Inflammatory macrophage (primary cell): ENCODE measurements around the gene MSH2.
A peak's percentile ranks its signal among the peaks of the same experiment; 100 is the strongest.
"Not testable (repeated sequence)": the region's sequence is repeated elsewhere in the genome, so short reads cannot be mapped to it uniquely, and the experiment has no call there.

Experiments
- DNase-seq, 2 donors: peaks; one replicate each; pipeline ENCODE4 v3.0.0-alpha.2; 2020 to 2022
- total RNA-seq, 18 experiments: gene quantifications; one replicate each; lab custom pipeline; 2026; ENCODE audit warnings: mixed read lengths in 6 of 18, inconsistent platforms in 2 of 18; lab: John Stamatoyannopoulos, UW

The MSH2 gene
- total RNA-seq: 2.7 to 61.1 (median 33.8) reads per million in 18 experiments

DNA sequence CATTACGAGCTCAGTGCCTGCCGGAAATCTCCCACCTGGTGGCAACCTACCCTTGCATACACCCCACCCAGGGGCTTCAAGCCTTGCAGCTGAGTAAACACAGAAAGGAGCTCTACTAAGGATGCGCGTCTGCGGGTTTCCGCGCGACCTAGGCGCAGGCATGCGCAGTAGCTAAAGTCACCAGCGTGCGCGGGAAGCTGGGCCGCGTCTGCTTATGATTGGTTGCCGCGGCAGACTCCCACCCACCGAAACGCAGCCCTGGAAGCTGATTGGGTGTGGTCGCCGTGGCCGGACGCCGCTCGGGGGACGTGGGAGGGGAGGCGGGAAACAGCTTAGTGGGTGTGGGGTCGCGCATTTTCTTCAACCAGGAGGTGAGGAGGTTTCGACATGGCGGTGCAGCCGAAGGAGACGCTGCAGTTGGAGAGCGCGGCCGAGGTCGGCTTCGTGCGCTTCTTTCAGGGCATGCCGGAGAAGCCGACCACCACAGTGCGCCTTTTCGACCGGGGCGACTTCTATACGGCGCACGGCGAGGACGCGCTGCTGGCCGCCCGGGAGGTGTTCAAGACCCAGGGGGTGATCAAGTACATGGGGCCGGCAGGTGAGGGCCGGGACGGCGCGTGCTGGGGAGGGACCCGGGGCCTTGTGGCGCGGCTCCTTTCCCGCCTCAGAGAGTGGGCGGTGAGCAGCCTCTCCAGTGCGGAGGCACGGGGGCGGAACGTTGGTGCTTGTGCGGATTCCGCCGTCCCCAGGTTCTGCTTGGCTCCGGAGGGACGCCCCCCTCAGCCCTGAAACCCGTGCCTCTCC lies at the start of gene MSH2:
TSS of gene MSH2 (plus strand) at position 352 of the 804 bp plus-strand sequence. CDS start at position 388, 36 bp downstream.
- peak; percentile 90 to 95 for DNase-seq

DNA sequence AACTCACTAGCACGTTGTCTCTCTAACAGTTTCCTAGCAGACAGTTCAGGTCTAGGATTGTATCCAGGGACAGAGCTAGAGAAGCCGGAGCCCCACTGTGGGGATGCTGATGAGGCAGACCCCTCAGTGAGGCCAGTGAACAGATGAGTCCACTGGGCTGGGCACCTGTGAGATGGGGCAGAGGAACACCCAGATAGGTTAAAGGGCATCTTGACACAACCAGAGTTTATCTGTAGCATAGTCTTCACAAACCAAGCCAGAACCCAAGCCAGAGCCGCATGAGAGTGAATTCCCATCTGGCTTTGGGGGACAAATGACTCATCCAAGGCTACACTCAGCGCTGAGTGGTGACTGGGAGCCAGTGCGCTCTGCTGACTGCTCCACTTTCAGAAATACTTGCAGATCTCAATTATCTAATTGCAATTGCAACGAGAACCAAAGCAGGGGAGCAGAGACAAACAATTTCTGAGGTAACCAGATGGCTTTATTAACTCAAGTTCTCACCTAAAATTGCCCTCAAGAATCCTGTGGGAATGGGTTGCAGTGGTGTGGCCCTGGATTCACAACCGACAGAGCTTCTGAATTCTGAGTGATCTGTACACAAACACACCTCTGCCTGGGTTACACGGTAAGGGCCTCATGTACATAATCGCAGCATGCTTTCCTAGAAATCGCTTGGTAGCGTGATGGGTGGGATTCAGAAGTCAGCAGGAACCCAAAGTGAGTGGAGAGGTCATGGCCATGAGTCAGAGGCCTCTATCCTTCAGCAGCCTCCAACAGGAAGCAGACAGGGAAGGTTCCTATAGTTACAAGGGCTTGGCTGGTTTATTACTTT lies 48.7 kb upstream of the MSH2 start:
- no peak for DNase-seq

DNA sequence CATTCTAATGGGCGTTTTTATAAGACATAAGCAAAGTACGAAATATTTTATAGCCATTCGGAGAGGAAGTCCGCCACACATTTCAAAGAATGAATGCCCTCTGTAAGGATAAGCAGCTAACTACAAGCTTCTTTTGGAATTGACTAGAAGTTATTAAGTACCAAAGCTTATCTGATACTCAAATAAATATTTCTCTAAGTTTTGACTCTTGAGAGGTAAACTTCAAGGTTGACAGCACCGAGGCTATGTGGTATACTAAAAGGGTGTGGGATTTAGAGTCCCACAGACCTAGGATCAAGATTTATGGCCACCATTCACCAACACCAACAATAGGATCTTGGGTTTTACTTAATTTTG lies 48.1 kb upstream of the MSH2 start:
- no peak for DNase-seq

DNA sequence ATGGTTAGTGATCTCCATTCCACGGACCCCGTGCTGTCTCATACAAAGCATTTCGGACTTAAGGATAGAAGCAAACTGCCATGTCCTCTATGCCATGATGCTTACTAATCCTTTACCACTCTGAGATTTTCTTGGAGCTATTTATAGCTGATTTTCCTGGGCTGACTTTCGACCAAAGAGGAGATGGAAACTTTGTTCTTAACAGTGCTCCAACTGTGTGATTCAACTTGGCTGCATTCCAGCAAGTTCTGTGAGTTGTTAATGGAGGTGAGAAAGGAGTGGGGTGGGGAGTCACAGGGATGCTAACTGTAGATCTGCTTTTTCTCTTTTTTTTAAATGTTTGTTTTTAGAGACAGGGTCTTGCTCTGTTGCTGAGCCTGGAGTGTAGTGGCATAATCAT lies 45.5 kb upstream of the MSH2 start:
- DNase-seq: no peak

DNA sequence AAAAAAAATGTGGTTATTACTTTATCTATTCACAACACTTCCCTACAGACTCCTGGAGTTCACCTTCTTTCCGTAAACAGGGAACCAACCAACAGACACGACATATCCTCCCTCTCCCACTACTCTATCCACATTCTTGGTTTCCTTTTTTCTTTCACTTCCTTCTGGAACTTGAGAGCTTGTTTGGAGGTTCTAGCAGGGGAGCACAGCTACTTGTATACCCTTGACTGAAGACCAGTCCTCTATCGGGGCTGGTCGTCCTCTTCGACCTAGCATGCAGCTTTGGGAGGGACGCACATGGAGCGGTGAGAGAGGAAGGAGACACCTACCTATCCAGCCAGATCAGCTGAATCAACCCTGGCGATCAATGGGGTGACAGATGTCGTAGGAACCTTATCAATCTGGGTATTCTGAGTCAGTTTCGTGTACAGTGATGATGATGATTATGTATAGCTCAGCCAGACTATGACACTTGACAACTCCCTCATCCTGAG lies 43.5 kb upstream of the MSH2 start:
- DNase-seq: no peak

DNA sequence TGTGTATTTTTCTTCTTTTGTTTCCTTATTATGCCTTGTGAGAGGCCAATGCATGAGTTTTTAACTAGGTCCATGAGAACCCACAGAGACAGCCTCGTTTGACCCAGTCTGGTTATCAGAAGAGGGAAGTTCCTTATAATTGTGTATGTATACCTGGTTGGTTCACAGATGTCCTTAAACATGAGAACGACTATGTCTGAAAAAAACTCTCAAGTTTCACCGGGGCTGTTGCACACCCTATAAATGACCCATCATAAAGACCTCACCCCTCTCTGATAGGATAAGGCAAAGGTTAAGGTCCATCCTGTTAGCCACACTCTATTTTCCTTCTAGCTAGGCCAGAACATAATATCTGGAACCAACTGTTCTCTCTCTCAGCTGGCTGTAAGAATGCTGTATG lies 42.7 kb upstream of the MSH2 start:
- DNase-seq: no peak

DNA sequence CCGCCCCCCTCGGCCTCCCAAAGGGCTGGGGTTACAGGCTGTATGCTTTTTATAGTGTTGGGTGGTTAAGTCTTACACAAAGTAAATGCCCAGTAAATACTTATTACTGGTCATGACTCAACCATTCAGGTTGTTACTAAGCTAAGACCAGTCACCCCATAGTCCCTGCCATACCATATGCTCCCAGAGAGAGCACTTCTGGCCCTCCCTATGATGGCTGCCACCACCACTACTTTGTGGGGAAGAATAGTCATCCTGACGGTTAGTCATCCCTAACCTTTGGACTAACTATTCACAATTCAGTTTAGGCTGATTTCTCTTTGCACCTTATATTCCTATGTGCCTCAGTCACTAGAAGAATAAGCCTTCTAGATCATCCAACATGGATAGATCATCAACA lies 42.0 kb upstream of the MSH2 start:
- DNase-seq: no peak

DNA sequence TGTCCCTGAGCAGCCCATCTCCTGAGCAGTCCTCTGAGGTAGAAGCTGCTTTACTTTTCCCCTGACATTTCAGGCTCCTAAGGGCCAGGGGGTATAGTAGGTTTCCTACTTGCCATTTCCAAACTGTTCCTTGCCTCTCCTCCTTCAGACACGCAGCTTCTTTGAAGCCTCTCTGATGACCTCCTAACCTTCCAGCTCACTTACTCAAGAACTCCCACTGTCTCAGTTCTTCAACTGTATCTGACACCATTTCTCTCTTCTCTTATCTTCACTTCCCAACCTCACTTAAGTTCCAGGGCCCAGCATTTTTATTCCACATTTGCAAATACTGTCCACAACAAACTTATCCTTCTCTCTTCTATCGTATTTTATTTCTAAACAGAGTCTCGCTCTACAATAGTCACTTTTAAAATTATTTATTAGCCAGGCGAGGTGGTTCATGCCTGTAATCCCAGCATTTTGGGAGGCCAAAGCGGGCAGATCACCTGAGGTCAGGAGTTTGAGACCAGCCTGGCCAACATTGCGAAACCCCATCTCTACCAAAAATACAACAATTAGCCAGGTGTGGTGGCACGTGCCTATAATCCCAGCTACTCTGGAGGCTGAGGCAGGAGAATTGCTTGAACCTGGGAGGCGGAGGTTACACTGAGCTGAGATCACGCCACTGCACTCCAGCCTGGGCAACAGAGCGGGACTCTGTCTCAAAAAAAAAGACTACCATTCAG lies 41.3 kb upstream of the MSH2 start:
- DNase-seq: not testable (repeated sequence)

DNA sequence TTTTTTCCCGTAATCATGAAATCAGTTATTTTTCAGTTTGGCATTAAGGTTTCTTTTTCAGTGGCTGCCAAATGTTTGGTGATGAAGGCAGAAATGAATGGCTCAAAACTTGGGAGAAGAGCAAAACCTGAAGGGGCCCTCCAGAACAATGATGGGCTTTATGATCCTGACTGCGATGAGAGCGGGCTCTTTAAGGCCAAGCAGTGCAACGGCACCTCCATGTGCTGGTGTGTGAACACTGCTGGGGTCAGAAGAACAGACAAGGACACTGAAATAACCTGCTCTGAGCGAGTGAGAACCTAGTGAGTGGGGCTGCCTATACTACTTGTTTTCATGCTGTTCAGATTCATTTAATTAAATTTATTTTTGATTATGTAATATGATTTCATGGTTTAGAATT lies 29.2 kb upstream of the MSH2 start:
- DNase-seq: no peak

DNA sequence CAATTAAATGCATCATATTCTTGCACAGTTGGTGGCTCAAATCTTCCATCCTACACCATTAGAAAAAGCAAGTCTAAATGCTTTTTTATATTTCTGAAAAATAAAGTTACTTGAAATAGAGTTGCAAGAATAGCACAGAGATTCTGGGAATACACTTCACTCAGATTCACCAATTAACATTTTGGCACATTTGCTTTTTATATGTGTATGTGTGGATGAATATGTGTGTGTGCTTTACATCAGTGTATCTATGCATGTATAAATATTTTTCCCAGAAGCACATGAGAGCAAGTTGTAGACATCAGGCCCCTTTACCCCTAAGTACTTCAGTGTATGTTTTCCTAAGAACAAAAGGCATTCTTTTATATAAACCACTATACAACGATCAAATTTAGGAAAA lies 27.6 kb upstream of the MSH2 start:
- DNase-seq: no peak

DNA sequence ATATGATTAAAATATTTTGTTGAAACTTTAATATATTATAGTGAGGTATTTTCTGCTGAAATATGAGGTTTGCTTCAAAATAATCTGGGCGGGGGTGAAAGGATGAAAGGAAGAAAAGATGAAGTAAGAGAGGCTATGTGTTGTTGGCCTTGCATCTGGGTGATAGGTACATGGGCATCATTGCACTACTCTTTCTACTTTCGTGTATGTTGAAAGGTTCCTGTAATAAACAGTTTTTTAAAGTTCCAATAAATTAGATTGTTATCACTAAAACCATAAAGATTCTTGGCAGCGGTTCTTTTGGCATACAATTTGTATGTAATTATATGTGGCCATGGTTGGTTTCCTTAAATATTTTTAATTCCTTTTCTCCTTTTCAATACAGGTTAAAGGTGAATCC lies 23.6 kb upstream of the MSH2 start:
- no peak for DNase-seq

DNA sequence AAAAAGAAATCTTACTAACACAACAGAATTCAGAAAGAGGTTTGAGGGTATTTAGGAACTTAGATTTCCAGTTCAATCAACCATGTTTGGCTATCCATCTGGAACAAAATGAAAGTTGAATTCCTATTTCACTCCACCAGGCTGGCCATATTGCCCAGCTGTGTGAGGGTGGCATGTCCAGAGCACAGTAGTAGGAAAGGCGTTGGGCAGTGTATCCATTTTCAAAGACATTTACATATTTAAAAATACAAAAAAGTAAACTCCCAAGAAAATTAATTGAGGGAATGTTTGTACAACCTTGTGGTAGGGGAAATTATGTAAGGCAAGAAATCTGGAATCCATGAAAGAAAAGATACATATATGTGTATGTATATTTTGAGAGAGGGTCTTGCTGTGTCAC lies 21.5 kb upstream of the MSH2 start:
- no peak for DNase-seq

DNA sequence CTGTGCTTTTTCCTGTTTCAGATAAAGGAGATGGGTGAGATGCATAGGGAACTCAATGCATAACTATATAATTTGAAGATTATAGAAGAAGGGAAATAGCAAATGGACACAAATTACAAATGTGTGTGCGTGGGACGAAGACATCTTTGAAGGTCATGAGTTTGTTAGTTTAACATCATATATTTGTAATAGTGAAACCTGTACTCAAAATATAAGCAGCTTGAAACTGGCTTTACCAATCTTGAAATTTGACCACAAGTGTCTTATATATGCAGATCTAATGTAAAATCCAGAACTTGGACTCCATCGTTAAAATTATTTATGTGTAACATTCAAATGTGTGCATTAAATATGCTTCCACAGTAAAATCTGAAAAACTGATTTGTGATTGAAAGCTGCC lies 16.4 kb upstream of the MSH2 start:
- no peak for DNase-seq

DNA sequence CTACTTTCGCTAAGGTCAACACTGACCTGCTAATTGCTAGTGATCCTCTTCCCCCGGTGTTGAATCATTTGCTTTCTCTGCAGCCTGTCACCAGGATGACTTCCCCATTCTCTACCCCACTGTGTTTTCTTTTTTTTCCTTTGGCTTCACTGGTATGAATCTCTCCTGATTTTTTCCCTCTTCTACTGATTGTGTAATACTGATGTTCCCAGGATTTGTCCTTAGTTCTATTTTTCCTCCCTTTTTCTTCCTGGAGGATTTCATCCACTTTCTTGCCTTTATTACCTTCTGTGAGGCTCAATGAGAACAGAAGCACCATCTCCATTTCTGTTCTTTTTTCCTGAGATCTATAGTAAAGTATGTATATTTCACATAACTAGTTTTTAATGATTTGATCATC lies 14.1 kb upstream of the MSH2 start:
- DNase-seq: no peak

DNA sequence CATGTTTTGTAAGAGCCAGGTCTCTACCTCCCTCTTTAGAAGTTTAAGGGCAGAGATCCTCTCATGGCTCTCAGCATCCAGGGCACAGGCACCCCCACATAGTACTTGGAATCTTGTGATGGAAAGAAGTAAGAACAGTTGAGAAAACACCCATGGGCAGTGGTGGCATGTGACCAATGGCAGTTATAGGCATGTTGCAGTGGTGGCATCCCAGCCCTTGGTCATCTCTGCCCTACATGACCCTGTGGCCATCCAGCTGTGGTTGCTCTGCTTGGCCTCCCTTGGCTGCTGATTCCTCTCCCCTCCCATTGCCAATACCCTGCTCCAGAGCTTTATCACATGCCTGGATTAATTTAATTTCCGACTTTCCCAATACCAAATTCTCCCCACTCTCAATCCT lies 13.3 kb upstream of the MSH2 start:
- DNase-seq: no peak

DNA sequence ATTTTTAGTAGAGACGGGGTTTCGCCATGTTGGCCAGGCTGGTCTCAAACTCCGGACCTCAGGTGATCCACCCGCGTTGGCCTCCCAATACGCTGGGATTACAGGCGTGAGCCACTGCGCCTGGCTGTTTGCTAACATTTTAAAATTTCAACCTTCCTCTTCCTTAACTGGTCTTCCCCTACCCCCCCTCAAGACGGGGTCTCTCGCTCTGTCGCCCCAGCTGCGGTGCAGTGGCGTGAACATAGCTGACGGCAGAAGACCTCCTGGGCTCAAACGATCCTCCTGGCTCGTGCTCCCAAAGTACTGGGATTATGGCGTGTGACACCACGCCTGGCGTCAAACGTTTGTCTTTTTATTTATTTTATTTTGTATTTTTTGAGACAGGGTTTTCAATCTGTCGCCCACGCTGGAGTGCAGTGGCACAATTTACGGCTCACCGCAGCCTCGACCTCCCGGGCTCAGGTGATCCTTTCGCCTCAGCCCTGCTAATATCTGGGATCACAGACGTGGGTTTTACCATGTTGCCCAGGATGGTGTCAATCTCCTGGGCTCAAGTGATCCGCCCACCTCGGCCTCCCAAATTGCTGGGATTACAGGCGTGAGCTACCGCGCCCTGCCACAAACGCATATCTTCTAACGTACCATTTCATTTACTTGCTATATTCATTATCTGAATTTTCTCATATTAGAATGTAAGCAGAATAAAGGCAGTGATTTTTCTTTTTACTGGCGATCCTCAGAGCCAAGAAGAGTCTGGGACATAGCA lies 984 bp upstream of the MSH2 start:
- DNase-seq: no peak

DNA sequence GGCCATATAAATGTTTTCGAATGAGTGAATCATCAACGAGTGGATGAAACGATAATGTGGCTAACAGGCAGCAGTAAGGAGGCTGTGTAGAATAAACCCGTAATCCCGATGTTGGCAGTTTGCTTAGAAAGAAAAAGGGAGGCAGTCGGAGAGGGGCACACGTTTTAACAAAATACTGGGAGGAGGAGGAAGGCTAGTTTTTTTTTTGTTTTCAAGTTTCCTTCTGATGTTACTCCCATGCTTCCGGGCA lies 476 bp upstream of the MSH2 start:
- no peak for DNase-seq

DNA sequence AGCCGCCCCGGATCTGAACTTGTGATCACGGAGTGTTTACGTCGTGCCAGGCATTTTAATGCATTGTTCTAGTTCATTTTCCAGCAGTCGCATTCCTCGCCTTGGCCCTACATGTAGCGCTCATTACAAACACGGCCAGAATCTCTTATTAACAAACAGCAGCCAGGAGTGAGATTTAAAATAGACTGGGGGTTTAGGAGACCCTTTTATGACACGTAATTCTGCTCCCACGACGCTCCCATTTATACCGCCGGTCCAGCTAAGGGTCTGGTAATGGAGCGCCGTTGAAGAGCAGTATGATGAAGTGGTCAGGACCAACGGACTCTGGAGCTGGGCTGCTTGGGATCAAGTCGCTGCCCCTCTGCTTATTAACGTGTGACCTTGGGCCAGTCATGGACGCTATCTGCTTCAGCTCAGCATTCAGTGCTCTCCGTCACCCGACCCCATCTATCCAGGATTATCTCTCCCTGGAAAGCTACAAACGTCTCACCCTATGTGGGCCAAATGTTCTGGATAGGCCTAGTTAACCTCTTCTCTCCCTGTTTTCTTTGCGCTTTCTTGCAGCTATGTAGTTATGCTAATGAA lies 745 bp downstream of the MSH2 start:
- peak in 1 of 2 donors; percentile 2 for DNase-seq

DNA sequence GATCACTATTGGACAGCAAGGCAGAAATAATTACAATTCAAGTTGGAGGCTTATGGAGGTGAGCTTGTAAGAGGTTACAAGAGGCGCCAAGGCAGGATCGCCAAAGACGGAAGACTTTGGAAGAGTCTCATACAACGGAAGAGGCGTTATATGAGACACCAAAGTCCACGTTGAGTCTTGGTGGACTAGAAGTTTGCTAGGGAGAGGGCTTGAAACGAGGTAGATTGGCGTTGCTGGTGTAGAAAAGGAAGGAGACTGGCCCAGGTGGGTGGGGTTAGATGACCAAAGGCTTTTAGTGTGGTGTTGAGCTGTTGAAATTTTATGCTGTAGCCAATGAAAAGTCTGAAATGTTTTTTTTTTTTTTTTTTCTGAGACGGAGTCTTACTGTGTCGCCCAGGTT lies 1.4 kb downstream of the MSH2 start:
- DNase-seq: no peak

DNA sequence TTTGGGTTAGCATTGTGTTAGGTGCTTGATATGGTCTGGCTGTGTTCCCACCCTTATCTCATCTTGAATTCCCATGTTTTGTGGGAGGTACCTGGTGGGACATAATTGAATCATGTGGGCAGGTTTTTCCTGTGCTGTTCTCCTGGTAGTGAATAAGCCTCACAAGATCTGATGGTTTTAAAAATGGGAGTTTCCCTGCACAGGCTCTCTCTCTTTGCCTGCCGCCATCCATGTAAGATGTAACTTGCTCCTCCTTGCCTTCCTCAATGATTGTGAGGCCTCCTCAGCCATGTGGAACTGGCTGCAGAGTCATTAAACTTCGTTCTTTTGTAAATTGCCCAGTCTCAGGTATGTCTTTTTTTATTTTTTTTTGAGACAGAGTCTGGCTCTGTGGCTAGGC lies 2.8 kb downstream of the MSH2 start:
- no peak for DNase-seq

DNA sequence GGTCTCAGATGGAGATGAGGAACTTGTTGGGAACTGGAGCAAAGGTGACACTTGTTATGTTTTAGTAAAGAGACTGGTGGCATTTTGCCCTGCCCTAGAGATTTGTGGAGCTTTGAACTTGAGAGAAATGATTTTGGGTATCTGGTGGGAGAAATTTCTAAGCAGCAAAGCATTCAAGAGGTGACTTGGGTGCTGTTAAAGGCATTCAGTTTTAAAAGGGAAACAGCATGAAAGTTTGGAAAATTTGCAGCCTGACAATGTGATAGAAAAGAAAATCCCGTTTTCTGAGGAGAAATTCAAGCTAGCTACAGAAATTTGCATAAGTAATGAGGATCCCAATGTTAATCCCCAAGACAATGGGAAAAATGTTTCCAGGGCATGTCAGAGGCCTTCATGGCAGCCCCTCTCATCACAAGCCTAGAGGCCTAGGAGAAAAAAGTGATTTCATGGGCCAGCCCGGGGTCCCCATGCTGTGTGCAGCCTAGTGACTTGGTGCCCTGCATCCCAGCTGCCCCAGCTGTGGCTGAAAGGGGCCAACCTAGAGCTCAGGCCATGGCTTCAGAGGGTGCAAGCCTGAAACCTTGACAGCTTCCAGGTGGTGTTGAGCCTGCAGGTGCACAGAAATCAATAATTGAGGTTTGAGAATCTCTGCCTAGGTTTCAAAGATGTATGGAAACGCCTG lies 3.8 kb downstream of the MSH2 start:
- not testable (repeated sequence) for DNase-seq

DNA sequence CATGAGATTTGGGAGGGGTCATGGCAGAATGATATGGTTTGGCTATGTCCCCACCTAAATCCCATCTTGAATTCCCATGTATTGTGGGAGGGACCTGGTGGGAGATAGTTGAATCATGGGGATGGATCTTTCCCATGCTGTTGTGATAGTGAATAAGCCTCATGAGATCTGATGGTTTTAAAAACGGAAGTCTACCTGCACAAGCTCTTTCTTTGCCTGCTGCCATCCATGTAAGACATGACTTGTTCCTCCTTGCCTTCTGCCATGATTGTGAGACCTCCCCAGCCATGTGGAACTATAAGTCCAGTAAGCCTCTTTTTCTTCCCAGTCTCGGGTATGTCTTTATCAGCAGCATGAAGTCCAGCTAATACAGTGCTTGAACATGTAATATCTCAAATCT lies 5.0 kb downstream of the MSH2 start:
- DNase-seq: not testable (repeated sequence)
